Neural crest cell (in vitro differentiated cells): ENCODE results near the gene TLL1. TPM values are rescaled to one million over a fixed set of nuclear protein-coding genes. Genes with fewer than 3 reads are reported as not detected.

ENCODE experiments used
- DNase-seq: peaks from one replicate; pipeline ENCODE4 v3.0.0; 2021; ENCODE audit warnings: low read depth, mixed read lengths, low spot score
- H3K27ac Mint-ChIP-seq: one replicate; pipeline ENCODE4 v1.8.0; 2021; ENCODE audit warnings: mild to moderate bottlenecking, mixed read lengths; ENCODE audit not compliant: unreplicated experiment
- H3K27me3 Mint-ChIP-seq: 2 replicates; pipeline ENCODE4 v1.8.0; 2021; ENCODE audit warnings: low read depth, mild to moderate bottlenecking, mixed read lengths
- H3K36me3 Mint-ChIP-seq: 2 replicates; pipeline ENCODE4 v1.8.0; 2021; ENCODE audit warnings: low read depth, mild to moderate bottlenecking, mixed read lengths
- H3K4me1 Mint-ChIP-seq: 2 replicates; pipeline ENCODE4 v1.8.0; 2021; ENCODE audit warnings: mixed read lengths
- H3K4me3 Mint-ChIP-seq: one replicate; pipeline ENCODE4 v1.8.0; 2021; ENCODE audit warnings: mild to moderate bottlenecking, mixed read lengths
- H3K9me3 Mint-ChIP-seq: 2 replicates; pipeline ENCODE4 v1.8.0; 2021; ENCODE audit warnings: mixed read lengths
- CTCF ChIP-seq: fragments of 200-600 bp; sonication (generic); conservative IDR thresholded peaks from 2 replicates; pipeline ENCODE4 v1.5.0; 2021; ENCODE audit warnings: antibody characterized with exemption, mild to moderate bottlenecking
- total RNA-seq: library from RNA; stranded (reverse); gene quantifications from 2 replicates; pipeline ENCODE4 v1.2.1, GENCODE V29; 2021

The TLL1 gene
- total RNA-seq, 1 donor from 2014 or later, result 2.2 TPM

- Mint-ChIP-seq H3K27ac (no peak overlapping the region), H3K4me3 (no peak overlapping the region), H3K9me3 (no peaks in the 10 kb centered on the region), H3K27me3 (no peaks in the 10 kb centered on the region), H3K4me1 (no peaks in the 10 kb centered on the region), H3K36me3 (no peaks in the 10 kb centered on the region)
- TF ChIP-seq CTCF, result no peak
- DNase-seq, result no peak
Observed at GRCh38 chr4:166078955-166079354, 205.9 kb downstream of the TLL1 start.

GRCh38 chr4:166087569-166087968 lies 214.5 kb downstream of the TLL1 start:
- H3K9me3 Mint-ChIP-seq, result peaks cover 4% of the 10 kb centered on the region
- DNase-seq, result no peak
- no peak overlapping the region for H3K27ac Mint-ChIP-seq
- no peaks in the 10 kb centered on the region for H3K27me3 Mint-ChIP-seq
- no peak overlapping the region for H3K4me3 Mint-ChIP-seq
- TF ChIP-seq CTCF, result no peak
- no peaks in the 10 kb centered on the region for H3K4me1 Mint-ChIP-seq
- H3K36me3 Mint-ChIP-seq, result no peaks in the 10 kb centered on the region

GRCh38 chr4:166088576-166088975 lies 215.5 kb downstream of the TLL1 start:
- H3K9me3 Mint-ChIP-seq, result peaks cover 4% of the 10 kb centered on the region
- TF ChIP-seq CTCF, result no peak
- DNase-seq, result no peak
- no peak overlapping the region for H3K27ac Mint-ChIP-seq
- no peaks in the 10 kb centered on the region for H3K4me1 Mint-ChIP-seq
- H3K36me3 Mint-ChIP-seq, result no peaks in the 10 kb centered on the region
- H3K27me3 Mint-ChIP-seq, result peaks cover 3% of the 10 kb centered on the region
- no peak overlapping the region for H3K4me3 Mint-ChIP-seq

GRCh38 chr4:166091146-166091545 lies 218.1 kb downstream of the TLL1 start:
- no peak for TF ChIP-seq CTCF
- Mint-ChIP-seq H3K4me1 (no peaks in the 10 kb centered on the region), H3K4me3 (no peak overlapping the region), H3K27me3 (peaks cover 3% of the 10 kb centered on the region), H3K27ac (no peak overlapping the region), H3K9me3 (no peaks in the 10 kb centered on the region), H3K36me3 (no peaks in the 10 kb centered on the region)
- DNase-seq, result no peak

- H3K9me3 Mint-ChIP-seq, result no peaks in the 10 kb centered on the region
- no peak for DNase-seq
- H3K36me3 Mint-ChIP-seq, result no peaks in the 10 kb centered on the region
- H3K27me3 Mint-ChIP-seq, result peaks cover 3% of the 10 kb centered on the region
- peak; percentile 88 for TF ChIP-seq CTCF
- H3K4me3 Mint-ChIP-seq, result no peak overlapping the region
- no peak overlapping the region for H3K27ac Mint-ChIP-seq
- no peaks in the 10 kb centered on the region for H3K4me1 Mint-ChIP-seq
Observed at GRCh38 chr4:166091912-166092510, 219.0 kb downstream of the TLL1 start.
